ENCODE results near the gene ICAM4.
"Not testable (repeated sequence)": the region's sequence is repeated elsewhere in the genome, so short reads cannot be mapped to it uniquely, and the experiment has no call there.

The ICAM4 gene

DNA sequence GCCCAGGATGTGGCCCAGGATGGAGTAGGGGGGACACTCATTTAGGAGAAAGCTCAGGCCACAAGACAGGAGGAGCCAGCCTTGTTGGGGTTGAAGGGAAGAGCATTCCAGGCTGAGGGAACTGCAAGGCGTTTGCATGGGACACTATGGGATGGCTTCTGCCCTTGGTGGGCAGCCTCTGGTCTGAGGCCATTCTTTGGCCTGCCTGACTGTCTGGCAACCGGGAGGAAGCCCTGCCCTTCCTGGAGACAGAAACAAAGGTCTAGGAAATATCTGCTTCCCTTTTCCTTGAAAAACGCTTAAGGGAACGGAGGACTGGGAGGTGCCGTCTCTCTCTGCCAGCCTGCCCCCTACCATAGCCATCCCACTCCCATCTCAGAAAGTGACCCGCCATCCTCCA is 18.7 kb upstream of the ICAM4 start:
- DNase-seq (ENCODE audit: low read depth in 2 of 2, low spot score in 1 of 2), result no peak

DNA sequence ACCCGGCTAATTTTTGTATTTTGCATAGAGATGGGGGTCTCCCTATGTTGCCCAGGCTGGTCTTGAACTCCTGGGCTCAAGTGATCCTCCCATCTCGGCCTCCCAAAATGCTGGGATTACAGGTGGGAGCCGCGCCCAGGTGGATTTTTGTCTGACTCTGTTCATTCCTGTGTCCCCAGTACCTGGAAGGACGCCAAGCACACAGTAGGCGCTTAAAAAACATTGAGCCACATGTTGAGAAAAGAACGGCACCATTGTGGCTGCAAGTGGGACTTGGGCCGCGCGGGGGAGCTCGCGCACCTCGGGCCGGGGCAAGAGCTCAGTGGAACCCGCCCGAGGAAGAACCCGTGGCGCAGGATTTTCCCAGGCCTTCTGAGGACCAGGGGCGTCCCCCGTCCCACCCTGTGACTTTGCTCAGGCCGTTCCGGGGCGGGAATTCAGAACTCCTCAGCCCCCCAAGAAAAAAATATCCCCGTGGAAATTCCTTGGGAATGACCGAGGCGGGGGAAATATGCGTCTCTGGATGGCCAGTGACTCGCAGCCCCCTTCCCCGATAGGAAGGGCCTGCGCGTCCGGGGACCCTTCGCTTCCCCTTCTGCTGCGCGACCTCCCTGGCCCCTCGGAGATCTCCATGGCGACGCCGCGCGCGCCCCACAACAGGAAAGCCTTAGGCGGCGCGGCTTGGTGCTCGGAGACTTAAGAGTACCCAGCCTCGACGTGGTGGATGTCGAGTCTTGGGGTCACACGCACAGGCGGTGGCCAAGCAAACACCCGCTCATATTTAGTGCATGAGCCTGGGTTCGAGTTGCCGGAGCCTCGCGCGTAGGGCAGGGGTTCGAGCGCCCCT is 17.2 kb upstream of the ICAM4 start:
- peak; percentile 69 to 82 for DNase-seq (ENCODE audit: low read depth in 2 of 2, low spot score in 1 of 2)

DNA sequence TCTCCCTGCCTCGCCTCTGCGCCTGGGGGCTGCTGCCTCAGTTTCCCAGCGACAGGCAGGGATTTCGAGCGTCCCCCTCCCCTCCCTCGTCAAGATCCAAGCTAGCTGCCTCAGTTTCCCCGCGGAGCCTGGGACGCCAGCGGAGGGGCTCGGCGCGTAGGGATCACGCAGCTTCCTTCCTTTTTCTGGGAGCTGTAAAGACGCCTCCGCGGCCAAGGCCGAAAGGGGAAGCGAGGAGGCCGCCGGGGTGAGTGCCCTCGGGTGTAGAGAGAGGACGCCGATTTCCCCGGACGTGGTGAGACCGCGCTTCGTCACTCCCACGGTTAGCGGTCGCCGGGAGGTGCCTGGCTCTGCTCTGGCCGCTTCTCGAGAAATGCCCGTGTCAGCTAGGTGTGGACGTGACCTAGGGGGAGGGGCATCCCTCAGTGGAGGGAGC is 16.6 kb upstream of the ICAM4 start:
- DNase-seq (ENCODE audit: low read depth in 2 of 2, low spot score in 1 of 2), result peak; percentile 62

DNA sequence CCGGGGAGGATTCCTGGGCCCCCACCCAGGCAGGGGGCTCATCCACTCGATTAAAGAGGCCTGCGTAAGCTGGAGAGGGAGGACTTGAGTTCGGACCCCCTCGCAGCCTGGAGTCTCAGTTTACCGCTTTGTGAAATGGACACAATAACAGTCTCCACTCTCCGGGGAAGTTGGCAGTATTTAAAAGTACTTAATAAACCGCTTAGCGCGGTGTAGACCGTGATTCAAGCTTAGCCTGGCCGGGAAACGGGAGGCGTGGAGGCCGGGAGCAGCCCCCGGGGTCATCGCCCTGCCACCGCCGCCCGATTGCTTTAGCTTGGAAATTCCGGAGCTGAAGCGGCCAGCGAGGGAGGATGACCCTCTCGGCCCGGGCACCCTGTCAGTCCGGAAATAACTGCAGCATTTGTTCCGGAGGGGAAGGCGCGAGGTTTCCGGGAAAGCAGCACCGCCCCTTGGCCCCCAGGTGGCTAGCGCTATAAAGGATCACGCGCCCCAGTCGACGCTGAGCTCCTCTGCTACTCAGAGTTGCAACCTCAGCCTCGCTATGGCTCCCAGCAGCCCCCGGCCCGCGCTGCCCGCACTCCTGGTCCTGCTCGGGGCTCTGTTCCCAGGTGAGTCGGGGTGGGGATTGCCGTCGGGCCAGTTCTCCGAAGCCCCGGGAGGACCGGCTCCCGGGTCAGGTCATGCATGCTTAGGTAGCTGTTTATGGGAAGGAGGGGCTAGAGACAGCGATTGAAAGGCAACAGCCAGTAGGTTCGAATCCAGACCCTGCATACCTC is 15.9 kb upstream of the ICAM4 start, which contains the start of gene ICAM1:
TSS of gene ICAM1 (plus strand) at position 505 of the 779 bp plus-strand sequence. CDS start at position 545, 40 bp downstream.
- peak; percentile 52 to 60 for DNase-seq (ENCODE audit: low read depth in 2 of 2, low spot score in 1 of 2)

DNA sequence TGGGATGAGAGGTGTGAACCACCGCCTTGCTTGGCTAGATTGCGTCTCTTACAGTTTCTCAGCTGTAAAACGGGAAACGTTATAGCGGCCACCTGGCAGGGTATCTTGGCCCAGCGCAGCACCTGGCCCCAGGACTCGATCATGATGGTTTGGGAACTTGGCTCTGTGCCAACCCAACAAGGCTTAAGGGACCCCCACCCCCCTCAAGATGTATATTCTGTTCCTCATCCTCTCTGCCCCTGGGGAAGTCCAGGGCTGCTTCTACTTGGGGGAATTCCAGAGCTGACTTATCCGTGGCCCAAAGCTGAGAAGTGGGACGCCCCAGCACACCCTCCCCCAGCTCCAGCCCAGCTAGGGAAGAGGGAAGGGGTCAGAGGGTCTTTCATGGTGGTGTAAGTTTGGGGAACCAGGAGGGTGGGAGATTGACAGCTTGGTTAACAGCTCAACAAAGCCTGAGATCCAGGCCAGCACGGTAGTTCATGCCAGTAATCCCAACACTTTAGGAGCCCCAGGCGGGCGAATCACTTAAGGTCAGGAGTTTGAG is 15.1 kb upstream of the ICAM4 start:
- DNase-seq (ENCODE audit: low read depth in 2 of 2, low spot score in 1 of 2), result no peak

DNA sequence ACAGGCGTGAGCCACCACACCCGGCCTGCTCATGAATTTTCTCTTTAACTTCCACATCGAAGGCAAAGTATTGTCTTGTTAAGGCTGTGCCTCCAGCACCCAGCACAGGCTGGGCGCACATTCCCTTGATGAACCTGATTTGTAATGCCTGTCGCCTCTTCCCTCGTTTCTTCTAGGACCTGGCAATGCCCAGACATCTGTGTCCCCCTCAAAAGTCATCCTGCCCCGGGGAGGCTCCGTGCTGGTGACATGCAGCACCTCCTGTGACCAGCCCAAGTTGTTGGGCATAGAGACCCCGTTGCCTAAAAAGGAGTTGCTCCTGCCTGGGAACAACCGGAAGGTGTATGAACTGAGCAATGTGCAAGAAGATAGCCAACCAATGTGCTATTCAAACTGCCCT is 12.2 kb upstream of the ICAM4 start:
- no peak for DNase-seq (ENCODE audit: low read depth in 2 of 2, low spot score in 1 of 2)

DNA sequence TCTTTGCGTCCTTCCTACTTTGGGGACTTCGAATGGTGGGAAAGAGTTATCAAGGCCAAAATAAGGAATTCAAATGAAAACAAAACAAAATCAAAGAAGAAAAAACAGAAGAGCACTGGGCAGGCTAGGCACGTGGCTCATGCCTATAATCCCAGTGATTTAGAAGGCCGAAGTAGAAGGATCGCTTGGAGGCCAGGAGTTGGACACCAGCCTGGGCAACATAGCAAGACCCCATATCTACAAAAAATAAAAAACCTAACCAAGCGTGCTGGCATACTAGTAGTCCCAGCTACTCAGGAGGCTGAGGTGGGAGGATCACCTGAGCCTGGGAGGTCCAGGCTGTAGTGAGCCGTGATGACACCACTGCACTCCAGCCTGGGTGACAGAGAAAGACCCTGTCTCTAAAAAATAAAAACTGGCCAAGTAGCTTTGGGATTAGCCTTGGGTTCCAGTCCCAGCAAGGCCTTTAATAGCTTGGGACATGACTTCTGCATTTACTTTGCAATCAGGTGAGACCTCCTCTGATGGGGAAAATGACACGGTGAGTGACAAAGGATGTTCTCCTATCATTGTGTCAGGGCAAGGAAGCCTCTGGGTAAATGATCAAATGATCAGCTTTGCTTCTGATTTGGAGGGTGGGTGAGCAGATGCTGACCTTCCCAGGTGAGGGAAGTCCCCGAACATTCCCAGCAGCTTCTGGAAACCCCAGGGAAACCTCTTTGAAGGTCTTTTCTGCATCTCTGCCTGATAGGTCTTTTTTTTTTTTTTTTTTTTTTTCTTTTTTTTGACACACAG is 8.8 kb upstream of the ICAM4 start:
- DNase-seq (ENCODE audit: low read depth in 2 of 2, low spot score in 1 of 2), result no peak

DNA sequence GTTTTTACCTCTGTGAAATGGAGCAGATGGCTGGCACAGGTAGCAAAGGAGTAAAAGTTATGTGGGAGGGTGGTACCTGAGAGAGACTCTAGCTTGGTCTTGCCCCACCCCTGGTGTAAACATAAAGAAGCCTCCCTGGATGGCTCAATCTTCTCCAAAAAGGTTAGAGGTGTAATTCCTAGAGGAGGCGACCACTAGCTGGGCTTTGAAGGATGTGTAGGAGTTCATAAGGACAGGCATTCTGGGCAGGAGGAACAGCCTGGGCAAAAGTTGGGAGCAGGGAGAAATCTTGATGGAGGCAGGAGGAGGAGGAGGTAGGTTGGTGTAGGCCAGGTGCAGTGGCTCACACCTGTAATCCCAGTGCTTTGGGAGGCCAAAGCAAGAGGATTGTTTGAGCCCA is 7.8 kb upstream of the ICAM4 start:
- DNase-seq (ENCODE audit: low read depth in 2 of 2, low spot score in 1 of 2), result no peak

DNA sequence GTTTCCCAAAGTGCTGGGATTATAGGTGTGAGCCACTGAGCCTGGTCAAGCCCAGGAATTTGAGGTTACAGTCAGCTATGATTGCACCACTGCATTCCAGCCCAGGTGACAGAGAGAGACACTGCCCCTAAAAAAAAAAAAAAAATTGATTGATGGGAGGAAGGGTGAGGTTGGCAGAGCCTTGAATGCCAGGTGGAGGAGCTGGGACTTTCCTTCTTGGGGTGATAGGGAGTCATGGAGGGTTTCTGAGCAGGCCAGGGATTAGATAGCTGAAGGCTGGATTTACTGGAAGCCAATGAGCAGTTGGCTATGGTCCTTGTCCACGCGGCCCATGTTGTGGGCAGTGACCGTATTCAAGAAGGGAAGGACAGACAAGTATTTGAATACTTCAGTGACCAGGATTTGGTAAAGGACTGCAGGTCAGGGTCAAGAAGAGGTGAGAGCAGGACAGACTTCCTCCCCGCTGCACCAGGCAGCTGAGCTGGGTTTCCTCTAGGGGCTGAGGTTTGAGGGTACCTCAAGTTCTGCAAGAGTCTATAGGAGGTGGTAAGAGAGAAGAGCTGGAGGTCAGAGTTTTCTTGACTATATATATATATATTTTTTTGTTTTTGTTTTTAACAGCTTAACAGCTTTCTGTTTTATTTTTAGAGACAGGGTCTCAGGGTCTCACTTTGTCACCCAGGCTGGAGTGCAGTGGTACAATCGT is 6.9 kb upstream of the ICAM4 start:
- no peak for DNase-seq (ENCODE audit: low read depth in 2 of 2, low spot score in 1 of 2)

DNA sequence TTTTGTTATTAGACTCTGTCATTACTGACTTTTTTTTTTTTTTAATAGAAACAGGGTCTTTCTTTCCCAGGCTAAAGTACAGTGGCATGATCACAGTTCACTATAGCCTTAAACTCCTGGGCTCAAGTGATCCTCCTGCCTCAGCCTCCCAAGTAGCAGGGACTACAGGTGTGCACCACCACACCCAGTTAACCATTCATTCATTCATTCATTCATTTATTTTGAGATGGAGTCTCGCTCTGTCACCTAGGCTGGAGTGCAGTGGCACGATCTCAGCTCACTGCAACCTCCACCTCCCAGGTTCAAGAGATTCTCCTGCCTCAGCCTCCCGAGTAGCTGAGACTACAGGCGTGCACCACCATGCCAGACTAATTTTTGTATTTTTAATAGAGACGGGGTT is 4.7 kb upstream of the ICAM4 start:
- not testable (repeated sequence) for DNase-seq (ENCODE audit: low read depth in 2 of 2, low spot score in 1 of 2)

DNA sequence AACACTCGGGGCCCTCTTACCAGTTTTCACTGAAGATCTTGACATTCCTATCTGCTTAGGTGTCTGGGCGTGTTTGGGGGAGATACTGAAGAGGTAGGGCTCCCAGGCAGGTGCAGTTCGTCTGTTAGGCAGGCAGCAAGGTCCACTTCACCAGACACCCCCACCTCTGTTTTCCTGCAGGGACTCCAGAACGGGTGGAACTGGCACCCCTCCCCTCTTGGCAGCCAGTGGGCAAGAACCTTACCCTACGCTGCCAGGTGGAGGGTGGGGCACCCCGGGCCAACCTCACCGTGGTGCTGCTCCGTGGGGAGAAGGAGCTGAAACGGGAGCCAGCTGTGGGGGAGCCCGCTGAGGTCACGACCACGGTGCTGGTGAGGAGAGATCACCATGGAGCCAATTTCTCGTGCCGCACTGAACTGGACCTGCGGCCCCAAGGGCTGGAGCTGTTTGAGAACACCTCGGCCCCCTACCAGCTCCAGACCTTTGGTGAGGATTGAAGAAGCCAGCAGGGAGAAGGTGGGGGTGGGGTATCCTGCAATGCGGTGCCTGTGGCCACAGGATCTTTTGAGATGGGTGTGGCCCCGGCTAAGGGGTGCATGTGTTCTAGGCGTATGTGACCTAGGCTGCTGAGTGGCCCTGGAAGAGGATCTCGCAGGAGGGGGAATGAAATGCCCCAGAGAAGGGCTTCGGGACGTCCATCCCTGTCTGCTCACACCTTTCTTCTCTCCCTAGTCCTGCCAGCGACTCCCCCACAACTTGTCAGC is 3.3 kb upstream of the ICAM4 start:
- DNase-seq (ENCODE audit: low read depth in 2 of 2, low spot score in 1 of 2), result no peak

DNA sequence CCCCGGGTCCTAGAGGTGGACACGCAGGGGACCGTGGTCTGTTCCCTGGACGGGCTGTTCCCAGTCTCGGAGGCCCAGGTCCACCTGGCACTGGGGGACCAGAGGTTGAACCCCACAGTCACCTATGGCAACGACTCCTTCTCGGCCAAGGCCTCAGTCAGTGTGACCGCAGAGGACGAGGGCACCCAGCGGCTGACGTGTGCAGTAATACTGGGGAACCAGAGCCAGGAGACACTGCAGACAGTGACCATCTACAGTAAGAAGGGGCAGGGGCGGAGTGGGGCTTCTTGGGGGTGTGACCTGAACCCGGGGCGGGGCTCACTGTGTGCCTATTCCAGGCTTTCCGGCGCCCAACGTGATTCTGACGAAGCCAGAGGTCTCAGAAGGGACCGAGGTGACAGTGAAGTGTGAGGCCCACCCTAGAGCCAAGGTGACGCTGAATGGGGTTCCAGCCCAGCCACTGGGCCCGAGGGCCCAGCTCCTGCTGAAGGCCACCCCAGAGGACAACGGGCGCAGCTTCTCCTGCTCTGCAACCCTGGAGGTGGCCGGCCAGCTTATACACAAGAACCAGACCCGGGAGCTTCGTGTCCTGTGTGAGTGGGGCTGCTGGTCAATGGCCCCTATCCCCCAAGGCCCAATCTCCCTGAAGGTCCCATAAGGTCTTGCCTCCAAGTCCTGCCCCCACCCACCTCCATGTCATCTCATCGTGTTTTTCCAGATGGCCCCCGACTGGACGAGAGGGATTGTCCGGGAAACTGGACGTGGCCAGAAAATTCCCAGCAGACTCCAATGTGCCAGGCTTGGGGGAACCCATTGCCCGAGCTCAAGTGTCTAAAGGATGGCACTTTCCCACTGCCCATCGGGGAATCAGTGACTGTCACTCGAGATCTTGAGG is 2.4 kb upstream of the ICAM4 start:
- DNase-seq (ENCODE audit: low read depth in 2 of 2, low spot score in 1 of 2), result no peak

DNA sequence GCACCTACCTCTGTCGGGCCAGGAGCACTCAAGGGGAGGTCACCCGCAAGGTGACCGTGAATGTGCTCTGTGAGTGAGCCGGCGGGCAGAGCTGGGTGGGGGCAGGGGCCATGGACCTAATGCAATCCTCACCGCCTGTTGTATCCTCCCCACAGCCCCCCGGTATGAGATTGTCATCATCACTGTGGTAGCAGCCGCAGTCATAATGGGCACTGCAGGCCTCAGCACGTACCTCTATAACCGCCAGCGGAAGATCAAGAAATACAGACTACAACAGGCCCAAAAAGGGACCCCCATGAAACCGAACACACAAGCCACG is 1.8 kb upstream of the ICAM4 start:
- DNase-seq (ENCODE audit: low read depth in 2 of 2, low spot score in 1 of 2), result no peak

DNA sequence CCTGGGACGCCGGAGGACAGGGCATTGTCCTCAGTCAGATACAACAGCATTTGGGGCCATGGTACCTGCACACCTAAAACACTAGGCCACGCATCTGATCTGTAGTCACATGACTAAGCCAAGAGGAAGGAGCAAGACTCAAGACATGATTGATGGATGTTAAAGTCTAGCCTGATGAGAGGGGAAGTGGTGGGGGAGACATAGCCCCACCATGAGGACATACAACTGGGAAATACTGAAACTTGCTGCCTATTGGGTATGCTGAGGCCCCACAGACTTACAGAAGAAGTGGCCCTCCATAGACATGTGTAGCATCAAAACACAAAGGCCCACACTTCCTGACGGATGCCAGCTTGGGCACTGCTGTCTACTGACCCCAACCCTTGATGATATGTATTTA is 1.4 kb upstream of the ICAM4 start:
- DNase-seq (ENCODE audit: low read depth in 2 of 2, low spot score in 1 of 2), result no peak

DNA sequence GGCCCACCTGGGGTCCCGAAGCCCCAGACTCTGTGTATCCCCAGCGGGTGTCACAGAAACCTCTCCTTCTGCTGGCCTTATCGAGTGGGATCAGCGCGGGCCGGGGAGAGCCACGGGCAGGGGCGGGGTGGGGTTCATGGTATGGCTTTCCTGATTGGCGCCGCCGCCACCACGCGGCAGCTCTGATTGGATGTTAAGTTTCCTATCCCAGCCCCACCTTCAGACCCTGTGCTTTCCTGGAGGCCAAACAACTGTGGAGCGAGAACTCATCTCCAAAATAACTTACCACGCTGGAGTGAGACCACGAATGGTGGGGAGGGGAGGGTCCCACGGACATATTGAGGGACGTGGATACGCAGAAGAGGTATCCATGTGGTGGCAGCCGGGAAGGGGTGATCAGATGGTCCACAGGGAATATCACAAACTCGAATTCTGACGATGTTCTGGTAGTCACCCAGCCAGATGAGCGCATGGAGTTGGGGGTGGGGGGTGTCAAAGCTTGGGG is 2.0 kb downstream of the ICAM4 start:
- no peak for DNase-seq (ENCODE audit: low read depth in 2 of 2, low spot score in 1 of 2)

DNA sequence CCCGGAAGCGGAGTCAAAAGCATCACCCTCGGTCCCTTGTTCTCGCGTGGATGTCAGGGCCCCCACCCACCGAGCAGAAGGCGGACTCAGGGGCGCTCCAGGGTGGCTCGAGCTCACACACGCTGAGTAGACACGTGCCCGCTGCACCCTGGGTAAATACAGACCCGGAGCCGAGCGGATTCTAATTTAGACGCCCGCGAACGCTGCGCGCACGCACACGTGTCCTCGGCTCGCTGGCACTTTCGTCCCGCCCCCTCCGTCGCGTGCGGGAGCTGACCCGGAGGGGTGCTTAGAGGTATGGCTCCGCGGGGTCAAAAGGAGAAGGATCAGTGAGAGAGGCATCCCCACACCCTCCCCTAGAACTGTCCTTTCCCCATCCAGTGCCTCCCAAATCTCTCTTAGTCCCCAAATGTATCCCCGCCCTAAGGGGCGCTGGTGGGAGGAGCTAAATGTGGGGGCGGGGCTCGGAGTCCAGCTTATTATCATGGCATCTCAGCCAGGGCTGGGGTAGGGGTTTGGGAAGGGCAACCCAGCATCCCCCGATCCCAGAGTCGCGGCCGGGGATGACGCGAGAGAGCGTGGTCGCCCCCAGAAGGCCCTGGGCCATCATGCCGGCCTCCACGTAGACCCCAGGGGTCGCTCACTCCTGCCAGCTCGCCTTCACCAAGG is 2.5 kb downstream of the ICAM4 start:
- no peak for DNase-seq (ENCODE audit: low read depth in 2 of 2, low spot score in 1 of 2)

DNA sequence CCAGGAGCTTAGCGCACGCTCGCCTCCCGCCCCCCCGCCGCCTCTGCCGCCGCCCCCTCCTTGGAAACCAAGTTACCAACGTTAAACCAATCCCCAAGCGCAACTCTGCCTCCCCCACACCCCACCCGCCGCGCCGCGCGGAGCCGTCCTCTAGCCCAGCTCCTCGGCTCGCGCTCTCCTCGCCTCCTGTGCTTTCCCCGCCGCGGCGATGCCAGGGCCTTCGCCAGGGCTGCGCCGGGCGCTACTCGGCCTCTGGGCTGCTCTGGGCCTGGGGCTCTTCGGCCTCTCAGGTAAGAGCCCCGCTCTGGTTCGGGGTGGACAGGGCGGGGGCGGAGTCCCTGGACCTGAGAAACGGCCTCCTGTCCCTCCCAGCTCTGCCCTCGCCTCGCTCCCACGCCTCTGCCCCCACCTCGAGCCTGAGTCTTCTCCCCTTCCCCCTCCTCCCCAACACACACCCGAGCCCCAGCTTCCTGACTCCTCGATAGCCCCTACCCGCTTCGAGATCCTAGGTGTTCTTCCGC is 3.1 kb downstream of the ICAM4 start, which contains the start of gene ICAM5:
TSS of gene ICAM5 (plus strand) at position 117 of the 521 bp plus-strand sequence. CDS start at position 209, 92 bp downstream.
- DNase-seq (ENCODE audit: low read depth in 2 of 2, low spot score in 1 of 2), result no peak

DNA sequence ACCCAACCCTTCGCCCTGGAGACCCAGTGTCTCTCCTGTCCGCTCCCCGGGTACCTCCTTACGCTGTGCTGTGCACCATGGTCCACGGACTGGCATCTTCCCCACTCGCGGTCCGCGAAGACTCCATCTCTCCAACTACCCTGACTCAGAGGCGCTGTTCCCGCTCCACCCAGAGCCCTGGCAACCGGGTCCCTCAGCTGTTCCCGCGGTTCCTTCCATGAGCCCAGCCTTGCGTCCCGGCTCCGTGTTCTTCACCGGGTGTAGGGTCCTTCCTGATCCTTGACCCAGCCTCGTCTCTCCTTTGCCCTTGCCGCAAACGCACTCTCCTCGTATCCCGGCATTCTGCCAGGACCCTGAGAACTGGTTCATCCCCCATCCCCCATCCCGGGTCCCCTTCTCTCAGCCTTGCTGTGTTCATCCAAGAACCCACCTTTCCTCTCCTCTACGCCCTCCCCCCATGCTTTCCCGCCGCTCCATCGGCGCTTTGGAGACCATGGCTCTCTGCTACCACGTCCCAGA is 3.7 kb downstream of the ICAM4 start:
- no peak for DNase-seq (ENCODE audit: low read depth in 2 of 2, low spot score in 1 of 2)
